ENCODE results near the gene TBL3. TPM values are rescaled to one million over a fixed set of nuclear protein-coding genes. Genes with fewer than 3 reads are reported as not detected.
"Not testable (repeated sequence)": the region's sequence is repeated elsewhere in the genome, so short reads cannot be mapped to it uniquely, and the experiment has no call there.

The TBL3 gene
- total RNA-seq, 1 donor from 2014 or later = 24.4 TPM

- peak overlapping the region; percentile 88 for H3K27ac Mint-ChIP-seq (ENCODE audit: unreplicated experiment)
- Histone ChIP-seq H3K27ac (ENCODE audit: low read depth, low read length) (no peak overlapping the region), H3K79me2 (ENCODE audit: insufficient read depth, low read length) (peaks cover 64% of the 10 kb centered on the region)
These were observed 10.9 kb upstream of the TBL3 start for GRCh38 chr16:1960665-1961630.

DNA sequence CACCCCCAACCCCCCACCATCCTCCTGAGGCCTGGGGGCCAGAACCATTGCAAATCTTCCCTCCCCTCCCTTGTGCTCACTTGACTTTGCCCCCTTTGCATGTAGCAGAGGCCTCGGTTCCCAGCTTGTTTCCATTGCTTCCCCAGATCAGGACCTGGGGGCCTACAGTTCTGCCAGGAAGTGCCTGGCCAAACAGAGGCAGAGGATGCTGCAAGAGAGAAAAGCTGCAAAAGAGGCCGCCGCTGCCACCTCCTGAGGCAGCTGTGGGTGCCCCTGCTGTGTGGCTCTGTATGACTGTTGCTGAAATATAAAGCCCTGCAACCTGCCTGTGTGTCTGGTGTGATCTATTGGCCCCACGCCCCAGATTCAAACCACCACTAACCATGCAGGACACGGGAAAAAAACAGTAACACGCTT lies 10.2 kb upstream of the TBL3 start:
- Mint-ChIP-seq H3K27me3 (ENCODE audit: low read depth, unreplicated experiment) (peaks cover 2% of the 10 kb centered on the region), H3K36me3 (ENCODE audit: low read depth, unreplicated experiment) (peaks cover 20% of the 10 kb centered on the region), H3K4me3 (ENCODE audit: unreplicated experiment) (peak overlapping the region; percentile 97), H3K9me3 (ENCODE audit: unreplicated experiment) (no peaks in the 10 kb centered on the region), H3K27ac (ENCODE audit: unreplicated experiment) (peak overlapping the region; percentile 58), H3K4me1 (ENCODE audit: low read depth, unreplicated experiment) (peaks cover 20% of the 10 kb centered on the region)
- H3K4me2 ChIP-seq (ENCODE audit: low read length) = peak overlapping the region; percentile 95
- no peaks in the 10 kb centered on the region for H3K9me3 ChIP-seq (ENCODE audit: insufficient read depth, low read depth, low read length)
- no peak overlapping the region for H3K9ac ChIP-seq (ENCODE audit: low read length)
- peaks cover 49% of the 10 kb centered on the region for H4K20me1 ChIP-seq (ENCODE audit: insufficient read depth, low read length)
- FAIRE-seq (no peak), DNase-seq (ENCODE audit: low read depth) (no peak)
- H3K27ac ChIP-seq (ENCODE audit: low read depth, low read length) = no peak overlapping the region
- no peaks in the 10 kb centered on the region for H3K27me3 ChIP-seq (ENCODE audit: insufficient read depth, low read length)
- peaks cover 37% of the 10 kb centered on the region for H3K4me1 ChIP-seq (ENCODE audit: insufficient read depth, low read length)
- TF ChIP-seq CTCF (IDR thresholded peaks at IDR 0.05; ENCODE audit: insufficient read depth, low read depth, low read length) (no peak), EZH2 (IDR thresholded peaks at IDR 0.05; ENCODE audit: insufficient read depth, low read length) (no peak)
- H3K36me3 ChIP-seq (ENCODE audit: insufficient read depth, low read length) = peaks cover 9% of the 10 kb centered on the region
- H3K4me3 ChIP-seq (ENCODE audit: insufficient read depth, low read depth, low read length) = no peak overlapping the region
- H2AFZ ChIP-seq (ENCODE audit: low read depth, low read length) = no peak overlapping the region
- peaks cover 71% of the 10 kb centered on the region for H3K79me2 ChIP-seq (ENCODE audit: insufficient read depth, low read length)

More at GRCh38 chr16:1960665-1961630, 10.9 kb upstream of the TBL3 start:
- H3K4me1 Mint-ChIP-seq (ENCODE audit: low read depth, unreplicated experiment) = peaks cover 20% of the 10 kb centered on the region
- peaks cover 20% of the 10 kb centered on the region for H3K36me3 Mint-ChIP-seq (ENCODE audit: low read depth, unreplicated experiment)
- Histone ChIP-seq H3K4me3 (ENCODE audit: insufficient read depth, low read depth, low read length) (peak overlapping the region; percentile 91), H3K9me3 (ENCODE audit: insufficient read depth, low read depth, low read length) (no peaks in the 10 kb centered on the region), H3K9ac (ENCODE audit: low read length) (peak overlapping the region; percentile 94), H4K20me1 (ENCODE audit: insufficient read depth, low read length) (peaks cover 49% of the 10 kb centered on the region), H3K4me1 (ENCODE audit: insufficient read depth, low read length) (peaks cover 36% of the 10 kb centered on the region), H3K27me3 (ENCODE audit: insufficient read depth, low read length) (no peaks in the 10 kb centered on the region), H3K4me2 (ENCODE audit: low read length) (peak overlapping the region; percentile 95), H2AFZ (ENCODE audit: low read depth, low read length) (no peak overlapping the region), H3K36me3 (ENCODE audit: insufficient read depth, low read length) (peaks cover 9% of the 10 kb centered on the region)
- peaks cover 2% of the 10 kb centered on the region for H3K27me3 Mint-ChIP-seq (ENCODE audit: low read depth, unreplicated experiment)
- DNase-seq (ENCODE audit: low read depth) = peak; percentile 31
- FAIRE-seq = no peak
- H3K4me3 Mint-ChIP-seq (ENCODE audit: unreplicated experiment) = peak overlapping the region; percentile 95
- TF ChIP-seq CTCF (IDR thresholded peaks at IDR 0.05; ENCODE audit: insufficient read depth, low read depth, low read length) (no peak), EZH2 (IDR thresholded peaks at IDR 0.05; ENCODE audit: insufficient read depth, low read length) (no peak)
- no peaks in the 10 kb centered on the region for H3K9me3 Mint-ChIP-seq (ENCODE audit: unreplicated experiment)

GRCh38 chr16:1962161-1963153 lies 9.4 kb upstream of the TBL3 start:
- peak overlapping the region; percentile 91 for H3K27ac Mint-ChIP-seq (ENCODE audit: unreplicated experiment)
- not testable (repeated sequence) for H3K9me3 ChIP-seq (ENCODE audit: insufficient read depth, low read depth, low read length); H3K27me3 Mint-ChIP-seq (ENCODE audit: low read depth, unreplicated experiment); H3K27me3 ChIP-seq (ENCODE audit: insufficient read depth, low read length); H3K36me3 ChIP-seq (ENCODE audit: insufficient read depth, low read length); FAIRE-seq; DNase-seq (ENCODE audit: low read depth); H3K9me3 Mint-ChIP-seq (ENCODE audit: unreplicated experiment); H2AFZ ChIP-seq (ENCODE audit: low read depth, low read length)
- H3K4me3 Mint-ChIP-seq (ENCODE audit: unreplicated experiment) = peak overlapping the region; percentile 97
- H3K4me1 Mint-ChIP-seq (ENCODE audit: low read depth, unreplicated experiment) = peaks cover 20% of the 10 kb centered on the region
- Histone ChIP-seq H3K79me2 (ENCODE audit: insufficient read depth, low read length) (peaks cover 76% of the 10 kb centered on the region), H4K20me1 (ENCODE audit: insufficient read depth, low read length) (peaks cover 49% of the 10 kb centered on the region), H3K4me1 (ENCODE audit: insufficient read depth, low read length) (peaks cover 37% of the 10 kb centered on the region), H3K4me3 (ENCODE audit: insufficient read depth, low read depth, low read length) (peak overlapping the region; percentile 91), H3K27ac (ENCODE audit: low read depth, low read length) (peak overlapping the region; percentile 10), H3K4me2 (ENCODE audit: low read length) (peak overlapping the region; percentile 95), H3K9ac (ENCODE audit: low read length) (peak overlapping the region; percentile 92)
- peaks cover 20% of the 10 kb centered on the region for H3K36me3 Mint-ChIP-seq (ENCODE audit: low read depth, unreplicated experiment)
